ENCODE results near the gene UBASH3A.
"Not testable (repeated sequence)": the region's sequence is repeated elsewhere in the genome, so short reads cannot be mapped to it uniquely, and the experiment has no call there.

UBASH3A gene

GRCh38 chr21:42408718-42409117, 5.0 kb downstream of the UBASH3A start:
- FAIRE-seq; DNase-seq (ENCODE audit: insufficient read length, low spot score): not testable (repeated sequence)

DNA sequence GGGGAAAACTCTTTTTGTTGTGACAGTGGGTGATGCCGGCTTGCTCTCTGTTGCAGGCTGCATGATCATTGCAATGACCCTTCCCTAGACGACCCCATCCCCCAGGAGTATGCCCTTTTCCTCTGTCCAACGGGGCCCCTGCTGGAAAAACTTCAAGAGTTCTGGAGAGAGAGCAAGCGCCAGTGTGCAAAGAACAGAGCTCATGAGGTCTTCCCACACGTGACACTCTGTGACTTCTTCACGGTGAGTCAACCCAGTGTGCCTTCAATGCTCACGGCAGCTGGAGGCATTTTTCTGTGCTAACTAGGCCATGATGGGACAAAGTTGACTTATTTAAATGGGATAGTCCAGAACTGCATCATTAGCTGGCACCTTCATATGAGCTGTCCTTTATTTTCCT, 5.7 kb downstream of the UBASH3A start:
- no peak for DNase-seq (ENCODE audit: insufficient read length, low spot score)
- no peak for FAIRE-seq

GRCh38 chr21:42411197-42411869, 7.6 kb downstream of the UBASH3A start:
- DNase-seq (ENCODE audit: insufficient read length, low spot score) (no peak), FAIRE-seq (no peak)

DNA sequence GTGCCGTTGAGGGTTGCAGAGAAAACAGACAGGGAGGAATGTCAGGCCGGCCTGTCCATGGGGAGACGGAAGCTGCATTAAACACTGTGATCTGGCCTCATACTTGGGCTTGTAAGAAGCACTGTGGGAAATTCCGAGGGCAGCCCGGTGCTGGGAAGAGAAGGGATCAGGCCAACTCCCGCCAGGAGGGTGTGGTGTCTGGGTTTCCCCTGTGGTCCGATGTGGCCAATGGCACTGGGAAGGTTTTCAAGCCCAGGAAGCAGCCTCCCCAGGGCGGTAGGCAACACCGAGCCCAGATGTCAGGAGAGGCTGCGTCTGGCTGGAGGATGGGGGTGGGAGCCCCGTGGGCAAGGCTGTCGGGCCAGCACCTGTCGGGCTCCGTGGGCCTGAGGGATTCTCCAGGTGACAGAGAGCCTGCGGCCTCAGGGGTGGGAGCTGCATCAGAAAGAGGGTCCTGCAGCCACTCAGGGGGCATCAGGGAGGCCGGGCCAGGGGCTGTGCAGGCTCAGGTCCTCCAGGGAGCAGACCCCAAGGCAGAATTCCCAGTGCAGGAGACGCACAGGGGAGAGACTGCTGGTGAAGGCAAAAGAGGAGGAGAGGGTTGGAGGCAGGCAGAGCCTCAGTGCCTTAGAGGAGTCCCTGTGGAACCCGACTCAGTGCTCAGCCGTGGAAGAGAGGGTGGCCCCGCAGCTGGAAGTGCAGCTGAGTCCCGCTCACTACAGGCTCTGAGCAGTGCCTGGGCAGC, 8.4 kb downstream of the UBASH3A start:
- FAIRE-seq (no peak), DNase-seq (ENCODE audit: insufficient read length, low spot score) (no peak)

- no peak for FAIRE-seq
- no peak for DNase-seq (ENCODE audit: insufficient read length, low spot score)
Observed at GRCh38 chr21:42412636-42412933, 8.9 kb downstream of the UBASH3A start.

DNA sequence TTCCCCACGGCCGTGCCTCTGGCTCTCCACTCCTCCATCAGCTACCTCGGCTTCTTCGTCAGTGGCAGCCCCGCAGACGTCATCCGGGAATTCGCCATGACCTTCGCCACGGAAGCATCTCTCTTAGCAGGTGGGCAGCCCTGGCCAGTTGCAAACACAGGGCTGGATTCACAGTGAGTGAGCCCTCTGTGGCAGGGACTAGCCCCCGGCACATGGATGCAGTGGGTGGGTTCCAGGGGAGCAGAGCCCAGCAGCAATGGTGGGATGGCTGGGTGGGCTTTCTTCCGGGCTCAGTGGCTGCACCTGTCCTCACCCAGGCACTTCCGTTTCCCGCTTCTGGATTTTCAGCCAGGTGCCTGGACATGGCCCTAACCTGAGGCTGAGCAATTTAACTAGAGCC, 9.4 kb downstream of the UBASH3A start:
- DNase-seq (ENCODE audit: insufficient read length, low spot score) (no peak), FAIRE-seq (no peak)

DNA sequence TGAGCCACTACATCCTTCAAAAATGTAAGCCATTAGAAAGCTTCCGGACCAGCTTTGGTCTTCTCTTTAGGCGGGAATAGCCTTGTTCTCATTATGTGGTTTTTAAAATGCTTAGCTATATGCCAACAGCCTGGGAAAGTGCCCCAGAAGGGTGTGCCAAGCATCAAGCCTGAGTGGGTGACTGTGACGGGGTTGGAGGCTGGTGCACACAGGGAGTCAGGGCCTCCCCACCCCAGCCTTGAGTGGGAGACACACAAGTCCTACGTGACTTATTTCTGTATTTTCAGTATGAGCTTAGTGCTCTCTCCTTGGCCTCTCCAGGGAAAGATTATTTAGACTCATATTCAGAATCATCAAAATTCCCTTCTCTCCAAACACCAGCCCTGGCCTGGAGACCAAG, 9.8 kb downstream of the UBASH3A start:
- DNase-seq (ENCODE audit: insufficient read length, low spot score): no peak
- FAIRE-seq: no peak

GRCh38 chr21:42414066-42414465, 10.4 kb downstream of the UBASH3A start:
- DNase-seq (ENCODE audit: insufficient read length, low spot score): no peak

DNA sequence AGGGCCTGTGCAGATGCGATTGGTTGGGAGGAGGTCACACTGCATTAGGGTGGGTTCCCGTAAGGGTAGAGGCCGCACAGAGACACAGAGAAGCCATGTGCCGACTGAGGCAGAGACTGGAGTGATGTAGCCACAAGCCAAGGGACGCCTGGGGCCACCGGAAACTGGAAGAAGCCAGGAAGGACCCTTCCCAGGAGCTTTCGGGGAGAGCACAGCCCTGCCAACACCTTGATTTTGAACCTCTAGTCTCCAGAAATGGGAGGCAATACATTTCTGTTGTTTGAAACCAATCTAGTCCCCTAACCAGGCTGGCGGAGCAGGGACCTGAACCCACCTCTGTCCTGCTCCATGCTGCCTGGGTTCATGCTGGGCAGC, 10.8 kb downstream of the UBASH3A start:
- DNase-seq (ENCODE audit: insufficient read length, low spot score) (no peak), FAIRE-seq (no peak)

More at GRCh38 chr21:42414066-42414465, 10.4 kb downstream of the UBASH3A start:
- FAIRE-seq: no peak

GRCh38 chr21:42414928-42415769, 11.4 kb downstream of the UBASH3A start:
- DNase-seq (ENCODE audit: insufficient read length, low spot score): peak; percentile 84
- no peak for FAIRE-seq

DNA sequence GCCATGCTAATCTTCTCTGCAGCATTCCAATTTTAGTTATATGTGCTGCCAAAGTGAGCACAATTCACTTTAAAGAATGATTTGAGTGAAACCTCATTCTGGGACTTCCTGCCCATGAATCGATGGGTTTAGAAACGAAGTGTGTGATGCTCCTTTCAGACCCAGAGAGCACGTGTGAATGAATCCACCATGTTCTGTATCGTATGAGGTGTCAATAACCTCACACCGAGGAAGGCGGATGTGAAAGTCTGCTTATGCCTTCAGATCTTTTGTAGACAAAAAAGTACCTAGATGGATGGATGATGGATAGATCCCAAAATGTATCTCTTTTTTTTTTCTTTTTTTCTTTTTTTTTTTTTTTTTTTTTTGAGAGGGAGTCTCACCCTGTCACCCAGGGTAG, 13.8 kb downstream of the UBASH3A start:
- DNase-seq (ENCODE audit: insufficient read length, low spot score) (no peak), FAIRE-seq (no peak)

DNA sequence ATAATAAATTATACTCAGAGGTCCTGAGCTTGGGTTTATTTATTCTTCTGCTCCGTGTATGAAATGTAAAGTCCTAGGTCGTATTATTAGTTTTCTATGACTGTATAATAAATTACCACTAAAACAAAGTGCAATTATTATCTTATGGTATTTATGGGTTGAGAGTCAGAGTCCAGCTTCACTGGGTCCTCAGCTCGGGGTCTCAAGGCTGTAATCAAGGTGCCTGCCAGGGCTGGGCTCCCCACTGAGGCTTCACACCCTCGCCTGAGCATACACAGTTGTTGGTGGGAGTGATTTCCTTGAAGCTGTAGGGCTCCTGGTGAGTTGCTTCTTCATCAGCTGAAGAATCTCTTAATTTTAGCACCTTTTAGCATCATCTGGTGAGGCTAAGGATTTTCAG, 15.2 kb downstream of the UBASH3A start:
- no peak for DNase-seq (ENCODE audit: insufficient read length, low spot score)
- FAIRE-seq: no peak

GRCh38 chr21:42419845-42420244, 16.1 kb downstream of the UBASH3A start:
- FAIRE-seq (no peak), DNase-seq (ENCODE audit: insufficient read length, low spot score) (no peak)

GRCh38 chr21:42421018-42421793, 17.5 kb downstream of the UBASH3A start:
- no peak for DNase-seq (ENCODE audit: insufficient read length, low spot score)
- no peak for FAIRE-seq

- DNase-seq (ENCODE audit: insufficient read length, low spot score): no peak
- no peak for FAIRE-seq
Observed at GRCh38 chr21:42423197-42423675, 19.5 kb downstream of the UBASH3A start.

DNA sequence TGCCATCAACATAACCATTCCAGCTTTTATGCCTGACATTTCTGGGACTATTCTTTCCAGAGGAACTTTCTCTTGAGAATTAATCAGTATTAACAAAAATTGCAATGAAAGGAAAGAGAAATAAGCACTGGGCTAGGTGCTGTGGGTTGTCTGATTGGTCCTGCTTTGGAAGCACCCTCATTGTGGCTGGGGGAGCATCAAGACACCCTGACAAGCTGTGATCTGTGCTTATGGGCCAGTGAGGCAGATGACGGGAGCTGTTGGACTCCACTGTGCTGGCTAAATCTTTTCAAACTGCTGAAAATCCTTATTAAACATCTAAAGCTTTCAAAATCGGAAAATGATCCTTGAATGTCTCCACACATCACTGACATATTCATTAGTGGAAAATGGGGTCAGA, 20.0 kb downstream of the UBASH3A start:
- DNase-seq (ENCODE audit: insufficient read length, low spot score): no peak
- no peak for FAIRE-seq

DNA sequence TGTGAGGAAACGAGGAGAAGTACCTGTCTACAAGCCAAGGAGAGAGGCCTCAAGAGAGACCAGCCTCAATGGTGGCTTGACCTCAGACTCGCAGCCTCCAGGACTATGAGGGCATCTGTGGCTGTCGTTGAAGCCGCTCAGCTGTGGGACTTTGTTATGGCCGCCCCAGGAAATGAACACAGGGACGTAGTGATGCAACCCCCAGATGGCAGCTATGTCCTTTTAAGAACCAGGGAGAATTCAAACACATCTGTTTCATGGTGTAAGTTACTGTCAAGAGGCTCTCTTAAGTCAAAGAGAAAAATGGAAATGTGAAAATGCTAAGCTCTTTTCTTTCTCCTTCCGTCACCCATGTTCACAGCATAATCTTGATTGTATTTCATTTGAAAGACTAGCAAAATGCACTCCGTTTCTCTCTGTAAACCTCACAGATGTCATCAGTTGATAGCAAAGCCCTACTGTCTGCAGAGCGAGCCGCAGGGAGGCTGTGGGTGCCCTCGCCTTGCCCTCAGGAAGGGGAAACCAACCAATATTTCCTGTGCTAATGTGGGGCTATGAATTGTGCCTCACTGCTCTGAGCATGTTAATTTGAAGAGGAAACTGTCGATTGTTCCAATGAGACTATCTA, 21.3 kb downstream of the UBASH3A start:
- FAIRE-seq: no peak

GRCh38 chr21:42425591-42425990, 21.9 kb downstream of the UBASH3A start:
- FAIRE-seq: no peak
- no peak for DNase-seq (ENCODE audit: insufficient read length, low spot score)

More for the DNA sequence above, 21.3 kb downstream of the UBASH3A start:
- DNase-seq (ENCODE audit: insufficient read length, low spot score): no peak

DNA sequence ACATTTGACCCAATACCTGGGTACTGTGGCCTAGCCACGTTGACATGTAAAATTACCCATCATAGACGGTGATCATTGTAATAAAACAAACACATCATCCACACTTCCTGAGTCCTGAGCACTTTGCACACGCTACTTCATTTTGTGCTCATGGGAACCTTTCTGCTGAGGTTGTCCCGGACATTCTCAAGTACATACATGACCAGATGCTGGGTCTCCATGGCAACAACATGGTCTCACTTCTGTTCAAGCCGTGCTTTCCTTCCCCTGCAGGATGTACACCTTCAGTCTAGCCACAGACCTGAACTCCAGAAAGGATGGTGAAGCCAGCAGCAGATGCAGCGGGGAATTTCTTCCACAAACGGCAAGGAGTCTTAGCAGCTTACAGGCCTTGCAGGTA, 22.7 kb downstream of the UBASH3A start:
- FAIRE-seq (no peak), DNase-seq (ENCODE audit: insufficient read length, low spot score) (no peak)

DNA sequence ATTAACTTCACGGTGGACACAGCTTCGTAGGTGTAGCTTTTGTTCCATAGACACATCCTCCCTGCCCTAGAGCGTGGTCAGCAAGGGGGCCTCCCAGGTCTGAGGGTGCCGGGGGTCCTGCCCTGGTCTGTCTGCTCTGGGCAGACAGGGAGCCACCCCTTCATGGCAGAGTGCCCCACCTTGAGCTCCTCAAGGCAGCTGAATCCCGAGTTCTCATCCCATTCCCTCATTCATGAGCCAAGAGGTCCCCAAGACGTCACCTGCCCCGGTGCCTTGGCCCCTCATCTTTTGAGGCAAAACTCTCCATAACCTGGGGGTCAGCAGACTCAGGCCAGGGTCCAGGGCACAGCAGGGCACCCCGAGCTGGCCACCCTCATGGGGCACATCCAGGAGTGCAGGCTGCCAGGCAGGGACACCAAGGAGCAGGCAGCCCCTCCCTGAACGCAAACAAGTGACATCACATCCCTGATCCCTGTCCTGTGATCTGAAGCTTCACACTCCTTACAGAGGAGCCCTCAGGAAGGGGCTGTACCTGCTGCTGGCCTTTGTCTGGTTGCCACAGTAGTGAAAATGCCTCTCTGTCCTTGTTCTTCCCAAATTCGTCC, 23.3 kb downstream of the UBASH3A start:
- FAIRE-seq: no peak
- DNase-seq (ENCODE audit: insufficient read length, low spot score): no peak
